Activated T-cell treated with anti-CD3 and anti-CD28 coated beads for 48 hours (primary cell): ENCODE results near the gene CASZ1.

ENCODE experiments used
- DNase-seq: peaks from one replicate; pipeline ENCODE4 v3.0.0-alpha.2; 2020; ENCODE audit warnings: low read depth

CASZ1 gene

DNA sequence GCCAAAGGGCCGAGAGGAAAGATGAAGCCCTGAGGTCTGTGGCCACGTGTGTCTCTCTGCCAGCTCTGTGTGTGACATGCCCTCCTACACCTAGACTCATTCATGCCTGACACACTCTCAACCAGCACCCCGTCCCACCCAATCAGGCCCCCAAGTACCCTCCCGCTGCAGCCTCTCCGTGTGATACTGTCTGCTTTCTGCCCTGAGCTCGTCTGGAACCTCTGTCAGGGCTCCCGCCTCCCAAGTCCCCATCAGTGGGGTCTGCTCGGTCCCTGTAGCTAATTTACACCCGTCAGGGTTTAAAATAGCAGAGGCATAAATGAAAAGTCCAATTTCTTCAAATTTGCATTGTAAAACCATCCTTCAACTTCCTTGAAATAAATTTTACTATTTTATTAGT, 20.7 kb downstream of the CASZ1 start:
- no peak for DNase-seq

DNA sequence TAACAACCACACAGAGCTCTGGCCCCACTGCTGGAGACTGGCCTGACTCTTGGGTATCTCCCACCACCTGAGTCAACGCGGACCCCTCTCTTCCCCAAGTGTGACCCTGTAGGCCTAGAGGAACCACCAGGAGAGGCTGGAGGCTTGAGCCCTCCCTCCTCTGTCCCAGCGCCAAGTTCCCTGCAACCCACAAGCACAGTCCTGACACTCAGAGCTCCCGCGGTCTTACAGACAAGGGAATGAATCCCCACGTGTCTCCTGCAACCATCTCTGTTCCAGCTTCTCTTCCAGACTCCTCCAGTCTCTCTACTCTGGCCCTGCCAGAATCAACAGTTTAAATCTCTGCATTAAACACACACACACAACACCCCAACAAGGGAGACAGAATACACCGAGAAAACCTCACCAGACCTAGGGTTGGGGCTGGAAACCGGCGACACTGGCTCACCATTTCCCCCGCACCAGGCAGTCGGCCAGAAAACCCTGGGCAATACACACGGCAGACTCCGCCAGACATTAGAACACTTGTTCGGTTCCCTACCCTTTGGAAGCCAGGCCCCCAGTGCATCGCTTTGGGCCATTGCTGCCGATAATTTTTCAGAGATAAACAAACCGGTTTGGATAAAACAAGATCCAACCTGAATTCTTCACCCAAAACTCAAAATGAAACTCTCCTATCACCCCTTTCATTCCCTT, 21.7 kb downstream of the CASZ1 start:
- DNase-seq = no peak

- no peak for DNase-seq
Observed at GRCh38 chr1:10773851-10774614, 22.4 kb downstream of the CASZ1 start.

GRCh38 chr1:10773376-10773775, 23.1 kb downstream of the CASZ1 start:
- DNase-seq = no peak

- no peak for DNase-seq
Observed at GRCh38 chr1:10772711-10773110, 23.7 kb downstream of the CASZ1 start.

- no peak for DNase-seq
Observed at GRCh38 chr1:10771789-10772188, 24.7 kb downstream of the CASZ1 start.

DNA sequence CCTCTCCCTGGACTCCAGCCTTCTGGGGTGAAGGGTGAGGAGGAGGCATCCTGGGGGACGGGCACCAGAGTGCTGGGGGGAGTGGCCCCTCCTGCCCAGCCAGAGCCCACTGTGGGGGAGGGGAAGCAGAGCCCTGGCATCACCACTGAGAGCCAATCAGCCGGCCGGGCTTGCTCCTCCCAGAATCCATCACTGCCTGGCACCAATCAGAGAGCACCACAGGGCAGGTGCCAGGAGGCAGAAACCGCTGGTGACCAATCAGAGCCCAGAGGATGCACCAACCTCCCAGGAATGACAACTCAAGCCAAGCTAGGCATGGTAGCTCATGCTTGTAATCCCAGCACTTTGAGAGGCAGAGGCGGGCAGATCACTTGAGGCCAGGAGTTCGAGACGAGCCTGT, 27.9 kb downstream of the CASZ1 start:
- DNase-seq = no peak

DNA sequence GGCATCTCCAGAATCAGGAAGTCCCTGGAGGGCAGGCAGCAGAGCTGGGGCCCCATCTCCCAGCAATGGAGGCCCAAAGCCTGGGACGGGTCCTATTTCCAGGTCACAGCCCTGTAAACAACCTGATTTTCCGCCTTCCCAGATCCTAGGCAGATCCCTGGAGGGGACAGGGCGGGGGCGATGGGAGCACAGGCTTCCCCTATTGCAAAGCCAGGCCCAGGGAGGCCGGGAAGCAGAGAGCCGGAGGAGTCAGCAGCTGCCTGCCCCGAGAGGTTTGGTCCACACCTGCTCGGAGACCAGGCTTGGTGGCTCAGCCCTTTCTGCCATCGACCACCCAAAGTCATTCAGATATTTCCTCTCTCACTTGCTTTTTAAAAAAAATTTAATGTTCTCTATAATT, 29.2 kb downstream of the CASZ1 start:
- DNase-seq = no peak

GRCh38 chr1:10765734-10766478, 30.5 kb downstream of the CASZ1 start:
- DNase-seq = no peak

DNA sequence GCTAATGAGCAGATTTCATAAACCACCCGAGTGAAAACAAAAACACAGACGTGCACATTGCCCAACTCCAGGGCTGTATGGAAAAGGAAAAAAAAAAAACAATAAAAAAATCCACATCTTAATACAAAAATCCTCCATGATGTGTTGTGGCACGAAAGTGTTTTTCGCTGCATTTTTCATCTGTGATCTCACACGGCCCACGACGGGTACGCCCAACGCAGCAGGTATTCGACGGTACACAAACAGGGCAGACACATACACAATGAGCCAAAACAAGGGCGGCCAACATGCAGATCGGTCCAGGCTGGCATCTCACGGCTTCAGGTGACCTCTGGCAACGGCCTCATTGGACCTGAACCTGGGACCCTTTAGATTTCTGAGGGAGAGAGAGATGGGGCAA, 31.1 kb downstream of the CASZ1 start:
- DNase-seq = no peak

GRCh38 chr1:10764296-10764798, 32.1 kb downstream of the CASZ1 start:
- no peak for DNase-seq

GRCh38 chr1:10762875-10763274, 33.6 kb downstream of the CASZ1 start:
- no peak for DNase-seq

GRCh38 chr1:10762153-10762523, 34.3 kb downstream of the CASZ1 start:
- DNase-seq = no peak

DNA sequence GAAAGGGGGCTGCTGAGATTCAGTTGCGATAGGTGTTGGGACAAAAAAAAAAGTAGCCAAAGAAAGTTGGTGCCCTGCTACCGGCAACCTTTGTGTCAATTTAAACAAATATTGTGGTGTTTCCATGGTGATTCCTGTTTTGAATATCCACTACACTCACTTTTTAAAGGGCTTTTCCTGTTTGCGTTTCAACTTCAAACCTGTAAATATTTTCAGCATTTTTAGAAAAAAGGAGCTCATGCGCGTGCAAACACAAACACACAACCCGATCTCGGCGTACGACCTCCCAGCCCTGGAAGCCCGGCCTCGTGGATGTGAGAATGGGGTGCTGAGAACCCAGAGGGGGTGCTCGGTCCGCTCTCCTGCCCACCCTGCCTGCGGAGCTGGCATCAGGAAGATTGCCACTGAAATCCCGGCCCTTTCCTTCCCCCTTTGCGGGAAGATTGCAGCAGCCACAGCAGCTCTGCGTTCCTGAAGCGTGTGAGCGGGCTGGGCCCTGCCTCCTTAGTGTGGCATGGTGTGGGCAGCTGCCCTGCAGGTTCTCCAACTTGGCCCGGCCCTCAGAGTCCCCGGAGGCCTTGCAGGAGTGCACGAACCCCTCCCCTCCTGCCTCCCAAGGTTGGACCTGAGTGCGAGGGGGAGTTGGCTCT, 34.8 kb downstream of the CASZ1 start:
- DNase-seq = no peak

DNA sequence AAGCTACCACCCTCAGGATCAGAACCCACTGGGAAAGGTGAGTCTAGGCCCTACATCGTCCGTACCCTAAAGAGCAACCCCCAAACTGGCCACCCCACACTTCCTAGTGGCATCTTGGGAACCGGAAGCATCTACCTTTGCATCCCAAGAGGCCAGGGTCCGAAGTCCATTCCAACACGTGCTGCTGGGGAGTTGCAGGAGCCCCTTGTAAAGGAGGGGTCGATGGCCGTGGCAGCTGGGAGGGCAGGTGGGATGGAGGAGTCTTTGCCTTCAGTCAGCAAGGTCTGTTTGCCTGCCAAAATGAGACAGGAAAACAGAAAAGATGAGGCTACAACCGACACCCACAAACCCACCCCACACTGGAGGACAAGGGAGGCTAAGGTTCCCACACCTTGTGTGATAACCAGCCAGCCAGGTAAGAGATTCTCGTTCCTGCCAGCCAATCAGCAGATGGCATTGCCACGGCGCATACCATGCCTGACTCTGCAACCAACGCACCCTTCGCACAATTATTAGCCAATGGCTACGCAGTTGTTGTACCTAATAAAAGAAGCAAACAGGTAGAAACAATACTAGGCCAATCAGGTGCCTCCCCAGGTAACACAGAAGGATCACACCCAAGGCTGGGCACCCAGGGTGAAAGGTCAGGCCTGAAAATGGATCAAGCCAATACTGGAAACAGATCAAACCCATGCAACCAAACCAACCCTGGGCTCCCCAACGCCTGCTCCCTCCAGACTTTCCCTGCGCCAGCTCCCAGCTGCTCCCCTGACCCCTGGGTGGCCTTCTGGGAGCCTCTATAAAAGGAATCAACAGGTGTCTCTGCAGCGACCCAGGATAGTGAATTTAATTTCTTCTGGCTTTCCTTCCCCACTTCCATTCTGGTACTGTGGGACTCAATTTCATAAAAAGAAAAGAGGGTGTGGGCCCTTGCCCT, 35.6 kb downstream of the CASZ1 start:
- no peak for DNase-seq

GRCh38 chr1:10759413-10760200, 36.8 kb downstream of the CASZ1 start:
- no peak for DNase-seq

- DNase-seq = no peak
Observed at GRCh38 chr1:10756842-10757241, 39.6 kb downstream of the CASZ1 start.

DNA sequence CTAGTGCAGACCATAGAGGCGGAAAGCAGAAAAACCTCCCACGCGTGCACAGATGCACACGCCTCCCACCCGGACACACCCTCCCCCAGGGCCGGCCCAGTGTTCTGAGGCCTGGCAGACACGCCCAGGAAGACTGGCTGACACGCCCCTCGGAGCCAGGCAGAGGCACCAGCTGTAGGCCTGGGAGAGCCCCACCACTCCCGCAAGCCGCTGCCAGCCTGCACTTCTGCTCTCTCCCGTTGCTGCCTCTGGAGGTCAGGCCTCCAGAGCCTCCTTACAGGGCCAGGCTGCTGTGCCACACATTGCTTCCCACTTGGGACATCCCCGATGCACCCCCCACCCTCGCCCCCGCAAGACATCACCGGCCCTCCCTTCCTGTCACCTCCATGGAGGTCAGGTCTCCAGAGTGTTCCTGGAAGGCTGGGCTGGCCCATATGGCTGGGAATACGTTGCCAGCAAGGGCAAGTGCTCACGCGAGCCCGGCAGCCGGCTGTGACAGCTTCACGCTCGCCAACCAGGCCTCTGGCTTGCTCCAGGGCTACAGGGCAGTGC, 40.4 kb downstream of the CASZ1 start:
- peak; percentile 39 for DNase-seq

- no peak for DNase-seq
Observed at GRCh38 chr1:10754568-10755329, 41.7 kb downstream of the CASZ1 start.
